GM23338 (cell line): ENCODE data around the gene USP2. TPM values are rescaled to one million over a fixed set of nuclear protein-coding genes. Genes with fewer than 3 reads are reported as not detected.

Experiments
- ATAC-seq: fragments of 200-7000 bp; cut with Tn5 transposase; 3 replicates; pipeline ENCODE4 v1.9.1; 2020
- DNase-seq: peaks from one replicate; pipeline ENCODE4 v3.0.0-alpha.2; 2015; ENCODE audit warnings: low spot score
- H2AFZ ChIP-seq: fragments of 200-600 bp; sonication (generic); 2 replicates; pipeline ENCODE4 v1.8.0; 2016; ENCODE audit warnings: antibody characterized with exemption, mild to moderate bottlenecking, moderate library complexity
- H3F3A ChIP-seq: fragments of 200-600 bp; sonication (generic); replicated peaks from 2 replicates; pipeline ENCODE4 v1.8.0; 2017; ENCODE audit warnings: antibody characterized with exemption, mixed run types, low read depth
- H3K27ac ChIP-seq: fragments of 200-600 bp; sonication (generic); 2 replicates; pipeline ENCODE4 v1.6.1; 2016; ENCODE audit warnings: low read depth
- H3K27me3 ChIP-seq: fragments of 200-600 bp; sonication (generic); 2 replicates; pipeline ENCODE4 v1.8.0; 2016; ENCODE audit warnings: mild to moderate bottlenecking, mixed run types, moderate library complexity; ENCODE audit not compliant: insufficient read depth
- H3K36me3 ChIP-seq: fragments of 200-600 bp; sonication (generic); 2 replicates; pipeline ENCODE4 v1.8.0; 2016; ENCODE audit warnings: mild to moderate bottlenecking; ENCODE audit not compliant: insufficient read depth
- H3K4me1 ChIP-seq: fragments of 200-600 bp; sonication (generic); 2 replicates; pipeline ENCODE4 v1.8.0; 2016; ENCODE audit warnings: mild to moderate bottlenecking, moderate library complexity; ENCODE audit not compliant: insufficient read depth
- H3K4me2 ChIP-seq: fragments of 200-600 bp; sonication (generic); 2 replicates; pipeline ENCODE4 v1.7.1; 2017; ENCODE audit warnings: mixed run types
- H3K4me3 ChIP-seq: fragments of 200-600 bp; sonication (generic); 2 replicates; pipeline ENCODE4 v1.6.1; 2016; ENCODE audit warnings: mixed run types
- H3K79me2 ChIP-seq: fragments of 200-600 bp; sonication (generic); replicated peaks from 2 replicates; pipeline ENCODE4 v1.8.0; 2017; ENCODE audit warnings: mild to moderate bottlenecking; ENCODE audit not compliant: insufficient read depth
- H3K9me2 ChIP-seq: fragments of 200-600 bp; sonication (generic); 2 replicates; pipeline ENCODE4 v1.8.0; 2017; ENCODE audit not compliant: insufficient read depth
- H4K20me1 ChIP-seq: fragments of 200-600 bp; sonication (generic); replicated peaks from 2 replicates; pipeline ENCODE4 v1.8.0; 2017; ENCODE audit warnings: mild to moderate bottlenecking; ENCODE audit not compliant: insufficient read depth
- H3K27ac Mint-ChIP-seq: 2 replicates; pipeline ENCODE4 v1.8.0; 2020; ENCODE audit warnings: inconsistent platforms, mild to moderate bottlenecking, moderate library complexity, mixed read lengths
- H3K27me3 Mint-ChIP-seq: 3 replicates; pipeline ENCODE4 v1.8.0; 2022; ENCODE audit warnings: low read depth, mild to moderate bottlenecking, moderate library complexity, mixed read lengths, inconsistent platforms; ENCODE audit not compliant: insufficient read depth, poor library complexity
- H3K36me3 Mint-ChIP-seq: 3 replicates; pipeline ENCODE4 v1.8.0; 2021; ENCODE audit warnings: low read depth, mild to moderate bottlenecking, inconsistent platforms, moderate library complexity, mixed read lengths
- H3K4me1 Mint-ChIP-seq: 3 replicates; pipeline ENCODE4 v1.8.0; 2020; ENCODE audit warnings: mild to moderate bottlenecking, inconsistent platforms, mixed read lengths
- H3K4me3 Mint-ChIP-seq: 3 replicates; pipeline ENCODE4 v1.8.0; 2021; ENCODE audit warnings: moderate library complexity, mild to moderate bottlenecking, inconsistent platforms, mixed read lengths
- H3K9me3 Mint-ChIP-seq: 3 replicates; pipeline ENCODE4 v1.8.0; 2020; ENCODE audit warnings: moderate library complexity, mild to moderate bottlenecking, inconsistent platforms, mixed read lengths
- CREB1 ChIP-seq: fragments of 250-450 bp; sonication (Bioruptor Pico); IDR thresholded peaks from 2 replicates; pipeline ENCODE4 v1.5.0; 2020; ENCODE audit warnings: low read depth, mild to moderate bottlenecking, moderate library complexity
- EZH2phosphoT487 ChIP-seq: fragments of 200-600 bp; sonication (generic); IDR thresholded peaks from one replicate; pipeline ENCODE4 v1.8.1; 2018; ENCODE audit warnings: antibody characterized with exemption; ENCODE audit not compliant: unreplicated experiment
- JUNB ChIP-seq: IDR thresholded peaks from one replicate; pipeline ENCODE4 v1.6.1; 2016; ENCODE audit warnings: antibody characterized with exemption; ENCODE audit not compliant: unreplicated experiment
- NANOG ChIP-seq: IDR thresholded peaks from 2 replicates; pipeline ENCODE4 v1.6.1; 2016; ENCODE audit warnings: antibody characterized with exemption, borderline replicate concordance
- POLR2AphosphoS5 ChIP-seq: IDR thresholded peaks from 2 replicates; pipeline ENCODE4 v1.6.1; 2016; ENCODE audit warnings: antibody characterized with exemption, low read depth
- STAT1 ChIP-seq: IDR thresholded peaks from one replicate; pipeline ENCODE4 v1.6.1; 2016; ENCODE audit warnings: antibody characterized with exemption; ENCODE audit not compliant: unreplicated experiment
- ZNF114 ChIP-seq: fragments of 250-450 bp; sonication (Bioruptor Pico); IDR thresholded peaks from 2 replicates; pipeline ENCODE4 v1.5.0; 2020; ENCODE audit warnings: mild to moderate bottlenecking, moderate library complexity
- ZNF331 ChIP-seq: fragments of 250-450 bp; sonication (Bioruptor Pico); IDR thresholded peaks from 2 replicates; pipeline ENCODE4 v1.5.0; 2020; ENCODE audit warnings: low read depth, mild to moderate bottlenecking, moderate library complexity
- polyA plus RNA-seq: library from polyadenylated mRNA; unstranded; fragments of >200 nt; fragmentation: Nextera tagmentation; extraction: Ambion mirVana; gene quantifications from 2 replicates; pipeline ENCODE4 v1.2.1, GENCODE V29; 2016
- total RNA-seq: library from RNA; depleted of rRNA; stranded (reverse); fragments of >200 nt; shearing (Covaris generic); gene quantifications from 2 replicates; pipeline ENCODE4 v1.2.3, GENCODE V29; 2014
- TF ChIP-seq, protein P1 (sequence below), 2 experiments: fragments of 200-600 bp in 1 of 2; sonication (generic) in 1 of 2; conservative IDR thresholded peaks; 2 replicates each; pipeline versions ENCODE4 v1.5.1 to v1.6.1; 2016 to 2017; ENCODE audit warnings: antibody characterized with exemption in 2 of 2, low read depth in 2 of 2, mild to moderate bottlenecking in 2 of 2, moderate library complexity in 1 of 2
- TF ChIP-seq, protein P2 (sequence below): IDR thresholded peaks from one replicate; pipeline ENCODE4 v1.6.1; 2018; ENCODE audit warnings: antibody characterized with exemption; ENCODE audit not compliant: unreplicated experiment

USP2 gene
- total and polyA plus RNA-seq, 2 experiments from 2014 or later, result 4.9 to 5.0 TPM

DNA sequence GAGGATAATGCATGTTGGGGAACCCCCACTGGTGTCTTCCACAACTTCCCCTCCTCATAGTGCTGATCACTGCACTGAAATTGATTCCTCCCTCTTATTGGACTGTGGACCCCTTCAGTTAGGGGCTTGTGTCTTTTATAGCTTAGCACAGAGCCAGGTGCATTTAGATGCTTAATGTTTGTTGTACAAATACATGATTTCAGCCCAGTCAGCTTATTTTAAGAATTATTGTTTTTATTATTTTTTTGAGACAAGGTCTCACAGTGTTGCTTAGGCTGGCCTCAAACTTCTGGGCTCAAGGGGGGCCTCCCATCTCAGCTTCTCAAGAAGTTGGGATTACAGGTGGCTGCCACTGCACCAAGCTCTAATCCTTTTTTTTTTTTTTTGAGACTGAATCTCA is 33.2 kb upstream of the USP2 start (continued):
- TF ChIP-seq ZNF114 (CRISPR knock-in tag), result no peak
- TF ChIP-seq CREB1 (CRISPR knock-in tag), result no peak
- TF ChIP-seq NANOG, result no peak
- TF ChIP-seq ZNF331 (CRISPR knock-in tag), result no peak
- no peak for TF ChIP-seq STAT1
- TF ChIP-seq, protein P1, sequence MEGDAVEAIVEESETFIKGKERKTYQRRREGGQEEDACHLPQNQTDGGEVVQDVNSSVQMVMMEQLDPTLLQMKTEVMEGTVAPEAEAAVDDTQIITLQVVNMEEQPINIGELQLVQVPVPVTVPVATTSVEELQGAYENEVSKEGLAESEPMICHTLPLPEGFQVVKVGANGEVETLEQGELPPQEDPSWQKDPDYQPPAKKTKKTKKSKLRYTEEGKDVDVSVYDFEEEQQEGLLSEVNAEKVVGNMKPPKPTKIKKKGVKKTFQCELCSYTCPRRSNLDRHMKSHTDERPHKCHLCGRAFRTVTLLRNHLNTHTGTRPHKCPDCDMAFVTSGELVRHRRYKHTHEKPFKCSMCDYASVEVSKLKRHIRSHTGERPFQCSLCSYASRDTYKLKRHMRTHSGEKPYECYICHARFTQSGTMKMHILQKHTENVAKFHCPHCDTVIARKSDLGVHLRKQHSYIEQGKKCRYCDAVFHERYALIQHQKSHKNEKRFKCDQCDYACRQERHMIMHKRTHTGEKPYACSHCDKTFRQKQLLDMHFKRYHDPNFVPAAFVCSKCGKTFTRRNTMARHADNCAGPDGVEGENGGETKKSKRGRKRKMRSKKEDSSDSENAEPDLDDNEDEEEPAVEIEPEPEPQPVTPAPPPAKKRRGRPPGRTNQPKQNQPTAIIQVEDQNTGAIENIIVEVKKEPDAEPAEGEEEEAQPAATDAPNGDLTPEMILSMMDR (conservative IDR thresholded peaks at IDR 0.05; ENCODE audit: low read depth in 2 of 2), result no peak

DNA sequence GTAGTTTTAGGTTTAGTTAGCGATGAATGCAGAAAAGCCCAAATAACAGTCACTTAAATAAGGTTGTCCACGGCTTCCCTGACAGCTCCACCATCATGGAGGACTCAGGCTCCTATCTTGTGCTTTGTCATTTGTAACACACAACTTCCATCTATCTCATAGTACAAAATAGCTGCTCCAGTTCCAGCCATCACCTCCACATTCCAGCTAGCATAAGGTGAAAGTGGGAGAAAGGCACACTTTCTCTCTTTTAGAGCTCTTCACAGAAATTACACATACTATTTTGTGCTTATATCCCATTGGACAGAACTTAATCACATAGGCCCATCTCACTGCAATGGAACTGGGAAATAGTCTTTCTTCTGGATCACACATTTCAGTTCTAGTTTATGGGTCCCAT is 32.8 kb upstream of the USP2 start:
- peaks cover 5% of the 10 kb centered on the region; the same call in 1 of the 3 replicates for H3K9me3 Mint-ChIP-seq
- H3K9me2 ChIP-seq, result no peaks in the 10 kb centered on the region
- H3F3A ChIP-seq, result peaks cover 16% of the 10 kb centered on the region
- no peaks in the 10 kb centered on the region; the same call in 1 of the 2 replicates for H3K79me2 ChIP-seq
- H3K4me1 ChIP-seq, result peaks cover 20% of the 10 kb centered on the region
- H3K27me3 ChIP-seq, result no peaks in the 10 kb centered on the region
- H3K4me1 Mint-ChIP-seq, result peaks cover 26% of the 10 kb centered on the region
- H3K4me3 ChIP-seq, result no peak overlapping the region
- H3K27ac ChIP-seq, result no peak overlapping the region
- H2AFZ ChIP-seq, result no peak overlapping the region
- ATAC-seq (no peak), DNase-seq (no peak)
- peaks cover 23% of the 10 kb centered on the region for H3K27me3 Mint-ChIP-seq
- H3K4me2 ChIP-seq, result no peak overlapping the region
- no peak overlapping the region for H3K4me3 Mint-ChIP-seq
- H4K20me1 ChIP-seq, result no peaks in the 10 kb centered on the region; the same call in 1 of the 2 replicates
- TF ChIP-seq ZNF331 (CRISPR knock-in tag), result no peak
- no peak for TF ChIP-seq JUNB
- TF ChIP-seq CREB1 (CRISPR knock-in tag), result no peak
- H3K36me3 Mint-ChIP-seq, result peaks cover 37% of the 10 kb centered on the region
- H3K27ac Mint-ChIP-seq, result no peak overlapping the region
- peaks cover 6% of the 10 kb centered on the region for H3K36me3 ChIP-seq

DNA sequence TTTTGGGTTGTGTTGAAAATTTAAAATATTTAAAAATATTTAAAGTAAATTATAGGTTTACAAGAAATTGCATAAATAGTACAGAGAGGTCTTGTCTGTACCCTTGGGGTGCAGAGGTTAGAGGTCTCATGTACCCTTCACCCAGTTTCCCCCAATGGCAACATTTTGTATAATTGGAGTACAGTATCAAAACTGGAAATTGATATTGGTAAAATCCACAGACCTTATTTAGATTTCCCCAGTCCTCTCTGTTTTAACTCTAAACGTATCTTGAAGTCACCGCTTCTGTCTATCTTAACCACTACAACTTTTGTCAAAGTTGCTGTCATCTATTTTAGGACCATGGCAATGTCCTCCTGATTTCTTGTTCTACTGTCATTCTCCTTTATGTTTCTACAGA is 30.6 kb upstream of the USP2 start:
- Mint-ChIP-seq H3K4me3 (no peak overlapping the region), H3K27me3 (peaks cover 15% of the 10 kb centered on the region), H3K9me3 (peaks cover 5% of the 10 kb centered on the region; the same call in 1 of the 3 replicates), H3K27ac (no peak overlapping the region), H3K4me1 (peaks cover 6% of the 10 kb centered on the region), H3K36me3 (peaks cover 17% of the 10 kb centered on the region)
- Histone ChIP-seq H3K27me3 (no peaks in the 10 kb centered on the region), H3K4me1 (peaks cover 8% of the 10 kb centered on the region; the same call in 1 of the 2 replicates), H3K27ac (no peak overlapping the region), H2AFZ (no peak overlapping the region), H4K20me1 (no peaks in the 10 kb centered on the region; the same call in 1 of the 2 replicates), H3K4me2 (no peak overlapping the region), H3K36me3 (no peaks in the 10 kb centered on the region), H3F3A (no peaks in the 10 kb centered on the region), H3K4me3 (no peak overlapping the region), H3K79me2 (no peaks in the 10 kb centered on the region), H3K9me2 (no peaks in the 10 kb centered on the region)
- TF ChIP-seq EZH2phosphoT487 (no peak), JUNB (no peak), STAT1 (no peak), POLR2AphosphoS5 (no peak)
- TF ChIP-seq, protein P2, sequence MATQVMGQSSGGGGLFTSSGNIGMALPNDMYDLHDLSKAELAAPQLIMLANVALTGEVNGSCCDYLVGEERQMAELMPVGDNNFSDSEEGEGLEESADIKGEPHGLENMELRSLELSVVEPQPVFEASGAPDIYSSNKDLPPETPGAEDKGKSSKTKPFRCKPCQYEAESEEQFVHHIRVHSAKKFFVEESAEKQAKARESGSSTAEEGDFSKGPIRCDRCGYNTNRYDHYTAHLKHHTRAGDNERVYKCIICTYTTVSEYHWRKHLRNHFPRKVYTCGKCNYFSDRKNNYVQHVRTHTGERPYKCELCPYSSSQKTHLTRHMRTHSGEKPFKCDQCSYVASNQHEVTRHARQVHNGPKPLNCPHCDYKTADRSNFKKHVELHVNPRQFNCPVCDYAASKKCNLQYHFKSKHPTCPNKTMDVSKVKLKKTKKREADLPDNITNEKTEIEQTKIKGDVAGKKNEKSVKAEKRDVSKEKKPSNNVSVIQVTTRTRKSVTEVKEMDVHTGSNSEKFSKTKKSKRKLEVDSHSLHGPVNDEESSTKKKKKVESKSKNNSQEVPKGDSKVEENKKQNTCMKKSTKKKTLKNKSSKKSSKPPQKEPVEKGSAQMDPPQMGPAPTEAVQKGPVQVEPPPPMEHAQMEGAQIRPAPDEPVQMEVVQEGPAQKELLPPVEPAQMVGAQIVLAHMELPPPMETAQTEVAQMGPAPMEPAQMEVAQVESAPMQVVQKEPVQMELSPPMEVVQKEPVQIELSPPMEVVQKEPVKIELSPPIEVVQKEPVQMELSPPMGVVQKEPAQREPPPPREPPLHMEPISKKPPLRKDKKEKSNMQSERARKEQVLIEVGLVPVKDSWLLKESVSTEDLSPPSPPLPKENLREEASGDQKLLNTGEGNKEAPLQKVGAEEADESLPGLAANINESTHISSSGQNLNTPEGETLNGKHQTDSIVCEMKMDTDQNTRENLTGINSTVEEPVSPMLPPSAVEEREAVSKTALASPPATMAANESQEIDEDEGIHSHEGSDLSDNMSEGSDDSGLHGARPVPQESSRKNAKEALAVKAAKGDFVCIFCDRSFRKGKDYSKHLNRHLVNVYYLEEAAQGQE, result no peak
- DNase-seq, result no peak
- no peak for ATAC-seq
